HEK293T (cell line): ENCODE data around the gene BPTF.
"Not testable (repeated sequence)": the region's sequence is repeated elsewhere in the genome, so short reads cannot be mapped to it uniquely, and the experiment has no call there.

Source experiments
- ARNT ChIP-seq: fragments of 450-650 bp; IDR thresholded peaks from 2 replicates; pipeline ENCODE4 v1.6.1; 2017; ENCODE audit warnings: mild to moderate bottlenecking
- BHLHE40 ChIP-seq: fragments of 450-650 bp; IDR thresholded peaks from 2 replicates; pipeline ENCODE4 v1.6.1; 2016; ENCODE audit warnings: mild to moderate bottlenecking, moderate library complexity, borderline replicate concordance
- CTBP1 ChIP-seq: fragments of 450-650 bp; IDR thresholded peaks from 2 replicates; pipeline ENCODE4 v1.6.1; 2016; ENCODE audit warnings: borderline replicate concordance
- ELF4 ChIP-seq: fragments of 450-650 bp; IDR thresholded peaks from 2 replicates; pipeline ENCODE4 v1.6.1; 2017; ENCODE audit warnings: antibody characterized with exemption
- FOXA1 ChIP-seq: fragments of 450-650 bp; IDR thresholded peaks from 2 replicates; pipeline ENCODE4 v1.6.1; 2016; ENCODE audit warnings: mild to moderate bottlenecking
- FOXK2 ChIP-seq: fragments of 450-650 bp; IDR thresholded peaks from 2 replicates; pipeline ENCODE4 v1.6.1; 2016; ENCODE audit warnings: mild to moderate bottlenecking
- FOXM1 ChIP-seq: fragments of 450-650 bp; IDR thresholded peaks from 2 replicates; pipeline ENCODE4 v1.6.1; 2017; ENCODE audit warnings: mild to moderate bottlenecking, borderline replicate concordance
- HDGF ChIP-seq: fragments of 450-650 bp; IDR thresholded peaks from 2 replicates; pipeline ENCODE4 v1.6.1; 2017; ENCODE audit warnings: antibody characterized with exemption, borderline replicate concordance
- LEF1 ChIP-seq: fragments of 450-650 bp; IDR thresholded peaks from 2 replicates; pipeline ENCODE4 v1.6.1; 2017; ENCODE audit warnings: mild to moderate bottlenecking, borderline replicate concordance
- NFRKB ChIP-seq: fragments of 450-650 bp; IDR thresholded peaks from 2 replicates; pipeline ENCODE4 v1.6.1; 2016; ENCODE audit warnings: mild to moderate bottlenecking, moderate library complexity
- SP1 ChIP-seq: fragments of 450-650 bp; IDR thresholded peaks from 2 replicates; pipeline ENCODE4 v1.6.1; 2017
- SUZ12 ChIP-seq: fragments of 450-650 bp; IDR thresholded peaks from 2 replicates; pipeline ENCODE4 v1.6.1; 2016; ENCODE audit warnings: mild to moderate bottlenecking
- TARDBP ChIP-seq: fragments of 450-650 bp; IDR thresholded peaks from 2 replicates; pipeline ENCODE4 v1.6.1; 2016
- ZNF384 ChIP-seq: fragments of 450-650 bp; IDR thresholded peaks from 2 replicates; pipeline ENCODE4 v1.6.1; 2016

- TF ChIP-seq HDGF, ARNT, ELF4, SP1, LEF1, CTBP1, SUZ12, BHLHE40, ZNF384, FOXA1, FOXK2, TARDBP, FOXM1, NFRKB: not testable (repeated sequence)
Observed at GRCh38 chr17:67812380-67812779, 12.9 kb upstream of the BPTF start.
